Measurements from ENCODE around the gene SNORC. TPM values are rescaled to one million over a fixed set of nuclear protein-coding genes. Genes with fewer than 3 reads are reported as not detected.

Gene SNORC
- polyA plus RNA-seq, 4 donors, result 1.2 to 2.4 (median 1.7) TPM

- DNase-seq (ENCODE audit: low read depth in 4 of 4, low spot score in 3 of 4), result no peak
These were observed 50.7 kb downstream of the SNORC start for GRCh38 chr2:232920760-232921159.

- DNase-seq (ENCODE audit: low read depth in 4 of 4, low spot score in 3 of 4), result no peak
These were observed 54.4 kb downstream of the SNORC start for GRCh38 chr2:232924433-232924832.

GRCh38 chr2:232925153-232925820 is 55.2 kb downstream of the SNORC start:
- DNase-seq (ENCODE audit: low read depth in 4 of 4, low spot score in 3 of 4), result no peak

- DNase-seq (ENCODE audit: low read depth in 4 of 4, low spot score in 3 of 4), result no peak
These were observed 55.7 kb downstream of the SNORC start for GRCh38 chr2:232925821-232926156.

- no peak for DNase-seq (ENCODE audit: low read depth in 4 of 4, low spot score in 3 of 4)
These were observed 56.4 kb downstream of the SNORC start for GRCh38 chr2:232926431-232926939.

- DNase-seq (ENCODE audit: low read depth in 4 of 4, low spot score in 3 of 4), result no peak
These were observed 57.1 kb downstream of the SNORC start for GRCh38 chr2:232927032-232927792.

- DNase-seq (ENCODE audit: low read depth in 4 of 4, low spot score in 3 of 4), result no peak
These were observed 57.9 kb downstream of the SNORC start for GRCh38 chr2:232927793-232928550.

Other genes with a start within 250 kb of the SNORC start
- 10 to 100 TPM; 16.4 to 90.4 (median 74.1) TPM for gene EFHD1, start 236.7 kb upstream of the SNORC start, polyA plus RNA-seq (ENCODE audit: insufficient read length in 4 of 4)
- 10 to 100 TPM; 51.2 to 69.2 (median 65.8) TPM for gene GIGYF2, start 172.9 kb upstream of the SNORC start, polyA plus RNA-seq (ENCODE audit: insufficient read length in 4 of 4)
- 1 to 10 TPM in 3 of 4 donors, under 1 TPM in 1; 0.35 to 2.5 (median 2.3) TPM for gene KCNJ13, start 93.7 kb upstream of the SNORC start, polyA plus RNA-seq (ENCODE audit: insufficient read length in 4 of 4)
- gene NGEF, start 143.0 kb downstream of the SNORC start, polyA plus RNA-seq (ENCODE audit: insufficient read length in 4 of 4), result 1 to 10 TPM; 2.3 to 7.2 (median 3.5) TPM
- not detected for gene NEU2, start 162.4 kb downstream of the SNORC start, polyA plus RNA-seq (ENCODE audit: insufficient read length in 4 of 4)
- gene INPP5D, start 190.1 kb downstream of the SNORC start, polyA plus RNA-seq (ENCODE audit: insufficient read length in 4 of 4), result 1 to 10 TPM; 6.0 to 7.8 (median 7.0) TPM